ENCODE measurements around the gene MAGI1.
"Not testable (repeated sequence)": the region's sequence is repeated elsewhere in the genome, so short reads cannot be mapped to it uniquely, and the experiment has no call there.

MAGI1 gene

DNA sequence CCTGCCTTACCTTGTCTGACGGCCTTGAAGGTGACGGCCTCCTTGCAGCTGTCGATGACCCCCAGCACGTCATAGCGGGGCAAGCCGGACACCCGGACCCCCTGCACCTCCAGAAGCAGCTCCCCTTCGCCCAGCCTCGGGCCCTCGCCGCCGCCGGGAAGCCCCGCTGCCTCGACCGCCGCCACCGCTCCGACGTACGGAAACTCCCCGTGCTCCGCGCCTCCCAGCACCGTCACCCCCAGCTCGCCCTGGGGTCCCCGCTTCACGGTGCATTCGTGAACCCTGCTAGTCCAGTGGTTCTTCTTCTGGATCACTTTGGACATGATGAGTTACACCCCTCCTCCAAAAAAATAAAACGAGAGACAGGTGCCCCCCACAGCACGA, 740 bp downstream of the MAGI1 start:
- DNase-seq, result no peak

- no peak for DNase-seq
Measured at GRCh38 chr3:66037330-66037985, 1.3 kb downstream of the MAGI1 start.

GRCh38 chr3:66036586-66037148, 2.1 kb downstream of the MAGI1 start:
- DNase-seq, result no peak

- DNase-seq, result no peak
Measured at GRCh38 chr3:66035763-66036477, 2.8 kb downstream of the MAGI1 start.

- no peak for DNase-seq
Measured at GRCh38 chr3:66033241-66034138, 5.2 kb downstream of the MAGI1 start.

GRCh38 chr3:66031102-66031698, 7.5 kb downstream of the MAGI1 start:
- DNase-seq, result no peak

DNA sequence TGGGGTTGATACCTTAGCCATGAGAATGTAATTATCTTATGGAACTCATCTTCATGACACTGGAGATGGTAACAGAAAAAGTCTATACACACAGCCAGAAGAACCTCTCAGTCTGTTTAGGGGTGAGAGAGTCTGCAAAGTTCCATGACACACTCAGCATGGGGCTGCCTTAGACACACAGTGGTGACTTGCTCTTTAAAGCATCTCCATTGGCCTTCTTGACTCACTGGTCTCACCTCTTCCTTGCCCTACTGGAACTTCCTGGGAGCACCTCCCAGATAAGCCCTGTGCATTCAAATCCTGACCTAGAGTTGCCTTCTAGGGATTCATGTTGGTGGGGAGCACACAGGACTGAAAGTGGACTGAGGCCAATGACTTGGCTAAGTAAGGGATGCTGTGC, 9.3 kb downstream of the MAGI1 start:
- no peak for DNase-seq

DNA sequence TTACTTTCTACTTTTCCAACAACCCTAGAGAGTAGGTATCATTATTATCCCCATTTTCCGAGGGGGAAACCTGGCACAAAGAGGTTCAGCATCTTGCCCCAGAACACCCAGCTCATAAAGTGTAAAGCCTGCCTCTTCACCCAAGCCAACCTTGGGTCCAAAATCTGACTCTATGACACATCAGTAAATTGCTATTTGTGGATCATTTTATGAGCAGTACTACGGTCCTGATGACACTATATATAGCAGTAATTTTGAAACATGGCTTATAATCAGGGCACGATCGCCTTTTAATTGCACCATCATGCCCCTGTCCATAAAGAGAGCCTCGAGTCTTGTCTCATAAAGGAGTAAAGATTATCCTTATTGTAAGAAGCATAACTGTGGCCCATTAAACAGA, 9.7 kb downstream of the MAGI1 start:
- DNase-seq, result no peak

GRCh38 chr3:66028457-66028856, 10.3 kb downstream of the MAGI1 start:
- DNase-seq, result no peak

DNA sequence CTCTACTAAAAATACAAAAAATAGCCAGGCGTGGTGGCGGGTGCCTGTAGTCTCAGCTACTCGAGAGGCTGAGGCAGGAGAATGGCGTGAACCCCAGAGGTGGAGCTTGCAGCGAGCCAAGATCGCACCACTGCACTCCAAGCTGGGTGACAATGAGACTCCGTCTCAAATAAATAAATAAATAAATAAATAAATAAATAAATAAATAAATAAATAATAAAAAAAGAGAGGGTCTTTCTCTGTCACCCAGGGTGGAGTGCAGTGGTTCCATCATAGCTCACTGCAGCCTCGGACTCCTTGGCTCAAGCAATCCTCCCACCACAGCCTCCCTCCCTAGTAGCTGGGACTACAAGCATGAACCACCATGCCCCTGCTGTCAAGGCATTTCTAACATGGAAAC, 11.6 kb downstream of the MAGI1 start:
- not testable (repeated sequence) for DNase-seq

GRCh38 chr3:66023738-66024385, 14.9 kb downstream of the MAGI1 start:
- no peak for DNase-seq

DNA sequence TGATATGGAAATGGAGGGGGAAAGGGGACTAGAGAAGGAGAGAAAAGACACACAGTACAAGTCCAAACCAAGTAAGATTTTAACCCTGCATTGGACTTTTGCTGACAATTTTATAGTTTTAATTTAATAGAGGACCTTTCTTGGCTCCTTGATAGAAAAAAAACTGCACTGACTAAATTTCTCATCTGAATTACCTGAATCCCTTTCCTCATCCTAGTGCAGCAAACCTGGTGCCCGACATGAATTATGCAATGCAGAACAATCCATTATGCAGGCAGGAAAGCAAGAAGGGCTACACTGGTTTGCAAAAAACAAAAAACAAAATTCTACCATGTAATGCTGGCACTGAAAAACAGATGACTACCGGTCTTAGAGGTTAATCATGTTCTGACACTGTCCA, 15.5 kb downstream of the MAGI1 start:
- no peak for DNase-seq

DNA sequence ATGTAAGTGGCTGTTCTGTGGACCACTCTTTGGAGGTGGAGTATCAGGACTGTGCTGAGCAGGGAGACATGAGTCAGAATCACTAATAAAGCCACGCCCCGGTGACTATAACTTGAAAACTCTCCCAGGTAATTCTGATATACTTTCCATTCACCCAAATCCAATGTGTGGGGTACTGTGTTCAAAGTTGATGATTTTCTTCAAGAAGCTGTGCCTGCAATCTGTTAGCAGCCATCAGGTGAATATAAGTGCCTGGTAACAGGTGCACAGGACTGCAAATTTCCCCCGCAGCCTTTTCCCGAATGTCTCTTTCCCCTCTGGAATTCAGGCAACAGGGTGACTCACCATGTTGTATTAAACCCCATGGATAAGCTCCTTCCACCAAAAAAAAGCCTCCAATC, 17.0 kb downstream of the MAGI1 start:
- no peak for DNase-seq

- DNase-seq, result no peak
Measured at GRCh38 chr3:66019896-66020295, 18.8 kb downstream of the MAGI1 start.

DNA sequence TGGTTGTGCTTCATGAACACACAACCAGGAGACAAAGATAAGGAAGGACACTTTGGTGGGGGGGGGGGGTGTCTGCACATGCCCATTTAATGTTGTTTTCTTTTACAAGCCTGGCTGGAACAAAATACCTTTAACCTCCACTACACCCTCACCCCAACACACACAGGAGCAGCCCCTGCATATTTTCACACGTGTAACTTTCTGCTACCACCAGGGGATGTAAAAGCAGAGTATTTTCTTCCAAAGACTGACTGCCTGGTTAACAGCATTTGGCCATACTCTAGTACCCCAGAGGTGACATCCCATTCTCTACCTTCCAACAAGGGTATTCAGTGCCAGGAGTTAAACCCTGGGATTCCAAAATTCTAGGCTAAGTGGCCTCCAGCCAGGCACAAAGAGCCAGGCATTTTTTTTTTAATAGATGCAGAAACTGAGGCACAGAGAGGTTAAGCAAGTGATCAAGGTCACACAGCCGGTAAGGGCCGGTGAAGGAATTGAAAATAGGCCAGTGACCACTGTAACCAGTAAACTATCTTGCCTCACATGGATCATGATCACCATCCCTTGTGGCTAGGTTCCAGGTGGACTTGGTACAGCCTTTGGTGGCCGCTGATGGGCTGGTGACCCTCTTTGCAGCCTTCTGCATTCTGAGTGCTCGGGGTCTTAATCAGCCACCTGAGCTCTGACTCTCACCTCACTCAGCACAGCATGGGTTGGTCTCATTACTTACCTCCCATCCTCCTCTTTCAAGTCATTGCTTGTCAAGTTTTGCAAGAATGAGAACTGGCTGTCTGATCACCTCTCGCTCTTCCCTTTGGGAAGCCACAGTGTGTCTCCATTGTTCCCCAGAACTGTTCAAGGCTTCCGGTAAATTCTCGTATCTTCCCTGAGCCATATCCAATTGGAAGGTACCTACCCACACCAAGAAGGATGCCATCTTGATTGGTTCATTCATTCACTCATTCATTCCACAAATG, 20.4 kb downstream of the MAGI1 start:
- no peak for DNase-seq

DNA sequence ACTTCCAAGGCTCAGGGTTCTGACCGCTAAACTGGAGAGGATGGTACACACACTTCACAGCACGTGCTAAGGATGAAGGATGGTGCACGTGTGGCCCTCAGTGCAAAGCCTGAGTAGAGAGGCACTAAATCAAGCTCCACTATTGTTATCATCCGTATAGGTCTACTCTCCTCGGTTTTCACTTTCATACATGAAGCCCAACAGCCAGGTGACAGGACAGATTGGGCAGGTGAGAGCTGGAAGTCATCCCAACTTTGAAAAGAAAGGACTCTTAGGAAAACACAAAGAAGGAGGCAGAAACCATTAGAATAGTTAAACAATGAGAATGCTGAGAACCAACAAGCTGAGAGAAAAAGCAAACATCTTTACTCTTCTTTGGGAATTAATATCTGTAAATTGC, 21.1 kb downstream of the MAGI1 start:
- DNase-seq, result no peak

- no peak for DNase-seq
Measured at GRCh38 chr3:66017084-66017483, 21.6 kb downstream of the MAGI1 start.

DNA sequence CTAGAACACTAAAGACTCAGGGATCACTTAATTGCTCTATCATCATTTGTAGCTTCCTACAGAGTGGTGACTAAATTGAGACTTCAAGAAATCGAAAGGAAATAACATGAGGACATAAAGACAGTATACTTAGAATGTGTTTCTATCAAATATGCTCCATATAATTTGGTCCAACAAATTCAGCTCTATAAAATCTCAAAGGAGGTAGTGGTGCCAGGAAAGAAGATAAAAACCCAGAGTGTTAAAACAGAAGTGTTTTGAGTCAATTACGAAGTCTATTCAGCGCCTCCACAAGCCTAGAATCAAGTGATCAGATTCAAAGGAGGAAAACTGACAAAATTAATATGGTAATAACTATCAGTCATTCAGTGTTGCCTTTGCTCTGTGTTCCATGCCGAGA, 22.9 kb downstream of the MAGI1 start:
- no peak for DNase-seq

- DNase-seq, result no peak
Measured at GRCh38 chr3:66014651-66015050, 24.1 kb downstream of the MAGI1 start.

GRCh38 chr3:66014056-66014455, 24.7 kb downstream of the MAGI1 start:
- DNase-seq, result no peak

DNA sequence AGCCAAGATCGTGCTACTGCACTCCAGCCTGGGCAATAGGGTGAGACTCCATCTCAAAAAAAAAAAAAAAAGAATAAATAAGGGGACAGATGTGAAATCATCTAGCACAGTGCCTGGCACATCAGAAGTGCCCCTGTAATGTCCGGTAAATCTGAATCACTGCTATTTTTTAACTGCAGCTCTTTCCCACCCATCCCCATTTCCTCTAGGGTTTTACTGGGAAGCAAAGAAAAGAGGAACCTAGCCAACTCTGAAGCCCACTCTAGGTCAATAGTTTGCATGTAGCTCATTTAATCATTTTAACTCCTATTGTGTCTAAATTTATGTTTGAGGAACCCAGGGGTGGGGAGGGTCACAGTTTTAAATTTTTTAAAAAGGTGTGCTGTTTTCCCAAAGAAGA, 26.0 kb downstream of the MAGI1 start:
- DNase-seq, result no peak
